VCaP (cell line): ENCODE results near the gene CFAP299.

Experiments
- H3K27ac ChIP-seq: fragments of 450-650 bp; 2 replicates; pipeline ENCODE4 v1.5.1; 2017
- TF ChIP-seq, protein P1 (sequence below): fragments of 450-650 bp; conservative IDR thresholded peaks from 2 replicates; pipeline ENCODE4 v1.5.1; 2017; ENCODE audit warnings: mild to moderate bottlenecking, moderate library complexity

Gene CFAP299

GRCh38 chr4:80305466-80305865, 30.1 kb upstream of the CFAP299 start:
- no peak overlapping the region for H3K27ac ChIP-seq

GRCh38 chr4:80306260-80306659, 29.3 kb upstream of the CFAP299 start:
- TF ChIP-seq, protein P1, sequence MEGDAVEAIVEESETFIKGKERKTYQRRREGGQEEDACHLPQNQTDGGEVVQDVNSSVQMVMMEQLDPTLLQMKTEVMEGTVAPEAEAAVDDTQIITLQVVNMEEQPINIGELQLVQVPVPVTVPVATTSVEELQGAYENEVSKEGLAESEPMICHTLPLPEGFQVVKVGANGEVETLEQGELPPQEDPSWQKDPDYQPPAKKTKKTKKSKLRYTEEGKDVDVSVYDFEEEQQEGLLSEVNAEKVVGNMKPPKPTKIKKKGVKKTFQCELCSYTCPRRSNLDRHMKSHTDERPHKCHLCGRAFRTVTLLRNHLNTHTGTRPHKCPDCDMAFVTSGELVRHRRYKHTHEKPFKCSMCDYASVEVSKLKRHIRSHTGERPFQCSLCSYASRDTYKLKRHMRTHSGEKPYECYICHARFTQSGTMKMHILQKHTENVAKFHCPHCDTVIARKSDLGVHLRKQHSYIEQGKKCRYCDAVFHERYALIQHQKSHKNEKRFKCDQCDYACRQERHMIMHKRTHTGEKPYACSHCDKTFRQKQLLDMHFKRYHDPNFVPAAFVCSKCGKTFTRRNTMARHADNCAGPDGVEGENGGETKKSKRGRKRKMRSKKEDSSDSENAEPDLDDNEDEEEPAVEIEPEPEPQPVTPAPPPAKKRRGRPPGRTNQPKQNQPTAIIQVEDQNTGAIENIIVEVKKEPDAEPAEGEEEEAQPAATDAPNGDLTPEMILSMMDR, result no peak
- no peak overlapping the region for H3K27ac ChIP-seq

More at GRCh38 chr4:80305466-80305865, 30.1 kb upstream of the CFAP299 start:
- TF ChIP-seq, protein P1, result no peak

DNA sequence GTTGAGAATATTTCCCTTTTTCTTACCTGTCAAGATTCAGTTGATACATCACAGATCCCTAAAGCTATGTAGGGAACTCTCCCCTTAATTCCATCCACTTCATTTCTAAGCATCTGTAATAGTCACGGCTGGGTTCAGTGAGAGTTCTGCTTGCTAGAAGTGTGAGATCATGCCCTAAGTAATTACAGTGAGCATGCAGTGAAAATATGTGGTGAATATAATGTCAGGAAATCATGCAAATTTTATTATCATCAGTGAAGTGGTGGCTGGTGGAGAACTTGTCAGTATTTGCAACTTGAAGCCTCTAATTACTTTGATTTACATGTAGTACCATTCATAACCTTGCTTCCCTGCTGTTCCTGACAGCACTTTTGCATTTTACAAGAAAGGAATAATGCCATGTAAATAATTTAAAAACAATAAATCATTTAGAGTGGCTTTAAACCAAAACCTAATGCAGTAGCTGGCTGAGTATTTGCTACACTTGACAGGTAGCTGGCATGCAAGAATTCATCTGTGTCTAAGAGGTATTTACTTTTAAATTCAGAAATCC, 28.3 kb upstream of the CFAP299 start:
- no peak overlapping the region for H3K27ac ChIP-seq
- TF ChIP-seq, protein P1, result no peak

- H3K27ac ChIP-seq, result no peak overlapping the region
- TF ChIP-seq, protein P1, result no peak
These were observed 27.6 kb upstream of the CFAP299 start for GRCh38 chr4:80307774-80308465.

GRCh38 chr4:80308466-80308822, 27.1 kb upstream of the CFAP299 start:
- TF ChIP-seq, protein P1, result no peak
- no peak overlapping the region for H3K27ac ChIP-seq

DNA sequence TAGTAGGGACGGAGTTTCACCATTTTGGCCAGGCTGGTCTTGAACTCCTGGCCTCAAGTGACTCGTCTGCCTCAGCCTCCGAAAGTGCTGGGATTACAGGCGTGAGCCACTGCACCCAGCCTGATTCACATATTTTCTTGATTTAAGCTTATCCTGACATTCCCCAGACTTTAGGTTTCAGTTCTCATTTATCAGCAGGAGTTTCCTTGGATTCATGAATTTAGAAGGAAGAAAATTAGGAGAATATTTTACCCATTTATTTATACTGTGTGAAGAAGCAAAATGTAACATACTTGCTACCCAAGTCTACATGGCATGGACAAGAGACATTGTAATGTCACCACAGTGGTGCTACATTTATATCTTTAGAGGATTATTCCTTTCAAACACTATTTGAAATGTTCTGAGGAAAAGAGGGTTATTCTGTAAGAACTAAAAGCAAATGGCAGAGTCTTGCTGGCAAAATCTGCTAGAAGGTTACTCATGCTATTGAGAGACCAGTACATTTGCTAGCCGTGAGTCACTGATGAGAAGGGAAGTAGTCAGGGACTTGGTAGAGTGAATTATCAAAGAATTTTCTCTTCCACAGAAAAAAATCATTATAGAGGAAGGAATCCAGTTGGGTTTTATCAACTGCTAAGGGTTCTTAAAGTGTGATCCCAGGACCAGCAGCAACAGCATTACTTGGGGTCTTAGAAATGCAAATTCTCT, 26.1 kb upstream of the CFAP299 start:
- TF ChIP-seq, protein P1, result no peak
- H3K27ac ChIP-seq, result no peak overlapping the region

DNA sequence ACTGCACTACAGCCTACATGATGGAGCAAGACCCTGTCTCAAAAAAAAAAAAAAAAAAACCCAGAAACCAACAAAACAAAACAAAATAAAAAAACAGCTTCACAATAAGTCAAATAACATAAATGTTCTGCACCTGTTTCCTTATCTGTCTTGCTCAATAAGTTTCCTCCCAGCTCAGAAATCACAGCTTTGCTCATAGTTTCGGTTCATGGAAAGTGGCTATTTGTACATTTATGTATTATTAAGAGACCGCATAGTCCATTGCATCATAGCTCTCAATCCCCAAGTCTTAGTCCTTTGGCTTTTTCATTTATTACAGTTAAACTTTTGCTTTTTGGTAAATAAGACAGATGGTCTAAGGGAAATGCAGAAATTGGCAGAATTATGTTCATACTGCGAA, 24.4 kb upstream of the CFAP299 start:
- TF ChIP-seq, protein P1, result no peak

More for the DNA sequence above, 24.4 kb upstream of the CFAP299 start:
- H3K27ac ChIP-seq, result no peak overlapping the region
